ENCODE results near the gene SMU1. TPM values are rescaled to one million over a fixed set of nuclear protein-coding genes. Genes with fewer than 3 reads are reported as not detected.
"Not testable (repeated sequence)": the region's sequence is repeated elsewhere in the genome, so short reads cannot be mapped to it uniquely, and the experiment has no call there.

Gene SMU1
- total and polyA plus RNA-seq, 9 donors = 14.1 to 24.6 (median 17.5) TPM

- H3K27ac ChIP-seq (ENCODE audit: low read length) = peak overlapping the region; percentile 97
- not testable (repeated sequence) for H3K27me3 ChIP-seq (ENCODE audit: control insufficient read depth, insufficient read depth, low read length); H3K4me1 ChIP-seq (ENCODE audit: control insufficient read depth, insufficient read depth, low read length); H3K9me3 ChIP-seq (replicated peaks; ENCODE audit: control insufficient read depth, low read depth, low read length); H3K36me3 ChIP-seq (ENCODE audit: control insufficient read depth, insufficient read depth, low read length)
- DNase-seq = peak; percentile 11
- peak overlapping the region; percentile 60 for H3K4me3 ChIP-seq (ENCODE audit: low read length)
- WGBS (ENCODE audit: insufficient coverage) = 0% methylated on average over 3 of the region's 12 CpGs
These were observed 75.8 kb downstream of the SMU1 start for GRCh38 chr9:33000682-33001055.

- DNase-seq = no peak
- H3K4me1 ChIP-seq (ENCODE audit: control insufficient read depth, insufficient read depth, low read length) = no peaks in the 10 kb centered on the region
- no peaks in the 10 kb centered on the region for H3K9me3 ChIP-seq (replicated peaks; ENCODE audit: control insufficient read depth, low read depth, low read length)
- no peak overlapping the region for H3K4me3 ChIP-seq (ENCODE audit: low read length)
- 49% methylated on average over 3 of the region's 3 CpGs for WGBS (ENCODE audit: insufficient coverage)
- no peaks in the 10 kb centered on the region for H3K27me3 ChIP-seq (ENCODE audit: control insufficient read depth, insufficient read depth, low read length)
- H3K27ac ChIP-seq (ENCODE audit: low read length) = no peak overlapping the region
- peaks cover 22% of the 10 kb centered on the region for H3K36me3 ChIP-seq (ENCODE audit: control insufficient read depth, insufficient read depth, low read length)
These were observed 83.8 kb downstream of the SMU1 start for GRCh38 chr9:32992595-32993238.

GRCh38 chr9:32991897-32992594, 84.4 kb downstream of the SMU1 start:
- Histone ChIP-seq H3K4me1 (ENCODE audit: control insufficient read depth, insufficient read depth, low read length) (no peaks in the 10 kb centered on the region), H3K27me3 (ENCODE audit: control insufficient read depth, insufficient read depth, low read length) (no peaks in the 10 kb centered on the region), H3K4me3 (ENCODE audit: low read length) (no peak overlapping the region), H3K27ac (ENCODE audit: low read length) (no peak overlapping the region), H3K9me3 (replicated peaks; ENCODE audit: control insufficient read depth, low read depth, low read length) (no peaks in the 10 kb centered on the region), H3K36me3 (ENCODE audit: control insufficient read depth, insufficient read depth, low read length) (peaks cover 26% of the 10 kb centered on the region)
- no peak for DNase-seq
- 86% methylated on average over 1 of the region's 6 CpGs for WGBS (ENCODE audit: insufficient coverage)

Other genes with a start within 250 kb of the SMU1 start
- 23.5 TPM for gene APTX, start 75.0 kb downstream of the SMU1 start, total RNA-seq
- 10 to 100 TPM; 23.5 to 28.3 (median 24.6) TPM for gene APTX, start 75.0 kb downstream of the SMU1 start, polyA plus RNA-seq (ENCODE audit: insufficient read depth in 1 of 8, insufficient read length in 8 of 8, low replicate concordance in 1 of 8)
- 56.0 TPM for gene DNAJA1, start 51.4 kb downstream of the SMU1 start, total RNA-seq
- gene DNAJA1, start 51.4 kb downstream of the SMU1 start, polyA plus RNA-seq (ENCODE audit: insufficient read depth in 1 of 8, insufficient read length in 8 of 8, low replicate concordance in 1 of 8) = 100 to 1,000 TPM in 4 of 8 donors, 10 to 100 TPM in 4; 83.3 to 138 (median 103) TPM
- gene B4GALT1, start 90.7 kb upstream of the SMU1 start, total RNA-seq = 14.6 TPM
- 10 to 100 TPM; 32.0 to 62.7 (median 45.1) TPM for gene B4GALT1, start 90.7 kb upstream of the SMU1 start, polyA plus RNA-seq (ENCODE audit: insufficient read depth in 1 of 8, insufficient read length in 8 of 8, low replicate concordance in 1 of 8)
- gene SPINK4, start 163.5 kb upstream of the SMU1 start, total RNA-seq = 0.31 TPM
- gene SPINK4, start 163.5 kb upstream of the SMU1 start, polyA plus RNA-seq (ENCODE audit: insufficient read depth in 1 of 8, insufficient read length in 8 of 8, low replicate concordance in 1 of 8) = under 1 TPM in 3 of 8 donors, not detected in 5; 0.28 to 0.58 (median 0.49) TPM
- gene BAG1, start 188.0 kb upstream of the SMU1 start, total RNA-seq = 54.1 TPM
- 10 to 100 TPM; 72.8 to 94.4 (median 83.1) TPM for gene BAG1, start 188.0 kb upstream of the SMU1 start, polyA plus RNA-seq (ENCODE audit: insufficient read depth in 1 of 8, insufficient read length in 8 of 8, low replicate concordance in 1 of 8)
- 69.5 TPM for gene CHMP5, start 188.4 kb upstream of the SMU1 start, total RNA-seq
- 10 to 100 TPM; 67.0 to 87.3 (median 73.2) TPM for gene CHMP5, start 188.4 kb upstream of the SMU1 start, polyA plus RNA-seq (ENCODE audit: insufficient read depth in 1 of 8, insufficient read length in 8 of 8, low replicate concordance in 1 of 8)
- 24.3 TPM for gene NFX1, start 213.8 kb upstream of the SMU1 start, total RNA-seq
- gene NFX1, start 213.8 kb upstream of the SMU1 start, polyA plus RNA-seq (ENCODE audit: insufficient read depth in 1 of 8, insufficient read length in 8 of 8, low replicate concordance in 1 of 8) = 10 to 100 TPM; 21.9 to 28.9 (median 25.5) TPM

Measured in muscle of leg (tissue), 11 donors.